Choroid plexus epithelial cell (primary cell): Measurements from ENCODE around the gene MZT2A.
"Not testable (repeated sequence)": the region's sequence is repeated elsewhere in the genome, so short reads cannot be mapped to it uniquely, and the experiment has no call there.

Experiments used
- DNase-seq: peaks from one replicate; pipeline ENCODE4 v3.0.0-alpha.2; 2010; ENCODE audit warnings: low read depth
- H3K4me3 ChIP-seq: 2 replicates; pipeline ENCODE4 v1.5.1; 2011; ENCODE audit warnings: low read depth, mild to moderate bottlenecking, control low read depth, low read length, moderate library complexity
- CTCF ChIP-seq: conservative IDR thresholded peaks from 2 replicates; pipeline ENCODE4 v1.5.1; 2011; ENCODE audit warnings: low read depth, mild to moderate bottlenecking, control low read depth, inconsistent platforms, low read length, moderate library complexity

Gene MZT2A

GRCh38 chr2:131492015-131492417 lies at the start of gene MZT2A:
Gene MZT2A (minus strand): TSS chr2:131492397. CDS start chr2:131492376, 21 bp downstream.
- not testable (repeated sequence) for DNase-seq

GRCh38 chr2:131538856-131539255 lies 46.7 kb upstream of the MZT2A start:
- DNase-seq, H3K4me3 ChIP-seq: not testable (repeated sequence)

More at GRCh38 chr2:131492015-131492417, at the start of gene MZT2A:
- peak within 1 kb of the TSS; percentile 89 for H3K4me3 ChIP-seq

- DNase-seq, H3K4me3 ChIP-seq: not testable (repeated sequence)
These were observed 44.6 kb upstream of the MZT2A start for GRCh38 chr2:131536841-131537240.

GRCh38 chr2:131535951-131536826 lies 44.0 kb upstream of the MZT2A start:
- not testable (repeated sequence) for H3K4me3 ChIP-seq, DNase-seq

- TF ChIP-seq CTCF = no peak
- H3K4me3 ChIP-seq = no peak overlapping the region
- no peak for DNase-seq
These were observed 43.3 kb upstream of the MZT2A start for GRCh38 chr2:131535526-131535925.

- DNase-seq = not testable (repeated sequence)
These were observed 42.8 kb upstream of the MZT2A start for GRCh38 chr2:131534965-131535364.

GRCh38 chr2:131534317-131534672 lies 42.1 kb upstream of the MZT2A start:
- H3K4me3 ChIP-seq, DNase-seq: not testable (repeated sequence)

More at GRCh38 chr2:131534965-131535364, 42.8 kb upstream of the MZT2A start:
- not testable (repeated sequence) for H3K4me3 ChIP-seq

GRCh38 chr2:131533609-131534316 lies 41.6 kb upstream of the MZT2A start:
- not testable (repeated sequence) for DNase-seq, H3K4me3 ChIP-seq

GRCh38 chr2:131532723-131533608 lies 40.8 kb upstream of the MZT2A start:
- DNase-seq, H3K4me3 ChIP-seq: not testable (repeated sequence)

GRCh38 chr2:131531547-131532185 lies 39.5 kb upstream of the MZT2A start:
- not testable (repeated sequence) for DNase-seq, H3K4me3 ChIP-seq

- H3K4me3 ChIP-seq, DNase-seq: not testable (repeated sequence)
These were observed 38.6 kb upstream of the MZT2A start for GRCh38 chr2:131530626-131531344.

- DNase-seq, H3K4me3 ChIP-seq: not testable (repeated sequence)
These were observed 37.8 kb upstream of the MZT2A start for GRCh38 chr2:131529864-131530445.

GRCh38 chr2:131528981-131529863 lies 37.0 kb upstream of the MZT2A start:
- DNase-seq = peak; percentile 32
- H3K4me3 ChIP-seq = not testable (repeated sequence)

GRCh38 chr2:131527131-131528001 lies 35.2 kb upstream of the MZT2A start, which contains the start of gene CCDC74A:
Gene CCDC74A (plus strand): TSS chr2:131527888. CDS start chr2:131527971, 83 bp downstream.
- H3K4me3 ChIP-seq = peak within 1 kb of the TSS; percentile 53
- peak; percentile 36 for DNase-seq
